C4-2B (cell line): ENCODE results near the gene ATP4B.

Source experiments
- CTCF ChIP-seq: fragments of 450-650 bp; conservative IDR thresholded peaks from 2 replicates; pipeline ENCODE4 v1.5.1; 2017; ENCODE audit warnings: mild to moderate bottlenecking
- ZFX ChIP-seq: fragments of 450-650 bp; IDR thresholded peaks from 2 replicates; pipeline ENCODE4 v1.6.1; 2017

- TF ChIP-seq CTCF, result no peak
- no peak for TF ChIP-seq ZFX
Measured at GRCh38 chr13:113613789-113614379, 44.1 kb downstream of the ATP4B start.
